ENCODE measurements around the gene NPM1. TPM values are rescaled to one million over a fixed set of nuclear protein-coding genes. Genes with fewer than 3 reads are reported as not detected.

Gene NPM1
- total RNA-seq, 1 experiment from 2014 or later, result 3,530 TPM

DNA sequence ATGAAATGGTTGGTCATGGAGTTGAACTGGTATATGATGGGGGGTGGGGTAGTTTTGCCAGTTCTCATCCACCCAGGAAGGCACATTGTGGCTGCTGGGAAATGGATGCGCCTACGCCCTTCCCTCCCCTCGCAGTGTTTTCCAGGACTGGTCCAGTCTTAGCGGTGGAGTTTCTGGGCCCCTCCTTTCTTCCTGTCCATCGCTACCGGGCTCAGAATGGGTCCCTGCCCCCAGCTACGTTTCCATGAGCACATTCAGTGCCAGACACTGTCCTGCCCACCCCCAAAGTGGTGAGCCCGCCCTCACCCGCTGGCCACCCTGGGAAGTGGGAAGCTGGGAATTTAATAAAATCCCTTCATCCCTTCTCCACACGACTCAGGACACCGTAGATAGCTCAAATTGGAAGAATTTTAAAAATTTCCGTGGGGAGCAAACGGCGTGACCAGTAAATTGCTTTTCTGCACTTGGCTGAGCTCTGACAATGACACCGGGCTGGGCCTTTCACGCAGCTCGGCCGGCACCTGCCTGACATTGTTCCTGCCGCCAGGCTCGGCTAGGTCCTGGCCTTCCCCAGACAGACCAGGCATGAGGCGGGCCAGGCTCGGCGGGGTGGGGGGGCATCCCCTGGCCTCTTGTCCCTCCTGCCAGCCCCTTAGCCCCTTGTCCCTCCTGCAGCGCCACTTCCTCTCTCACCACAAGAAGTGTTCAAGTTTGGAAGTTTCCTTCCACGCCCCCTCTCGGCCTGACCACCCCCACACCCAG is 35.4 kb downstream of the NPM1 start:
- DNase-seq (ENCODE audit: low spot score), result peak; percentile 28
- Mint-ChIP-seq H3K9me3 (no peaks in the 10 kb centered on the region), H3K27me3 (ENCODE audit: low read depth) (peaks cover 39% of the 10 kb centered on the region), H3K27ac (no peak overlapping the region), H3K36me3 (no peaks in the 10 kb centered on the region), H3K4me1 (peaks cover 33% of the 10 kb centered on the region), H3K4me3 (no peak overlapping the region)
- ChIA-PET POLR2A (no interaction called here), CTCF (interaction anchor here (0.6 to 1.6 kb wide), 7 partner anchors 11 to 489 kb away, joined by 3 to 5 read pairs (median 4); no protein-coding TSS in a partner anchor)
- 0 out of 2 replicates have a peak, but pooled peaks have one; percentile 18 for TF ChIP-seq SP1 (CRISPR knock-in tag; conservative IDR thresholded peaks at IDR 0.05)
- TF ChIP-seq, protein P1, sequence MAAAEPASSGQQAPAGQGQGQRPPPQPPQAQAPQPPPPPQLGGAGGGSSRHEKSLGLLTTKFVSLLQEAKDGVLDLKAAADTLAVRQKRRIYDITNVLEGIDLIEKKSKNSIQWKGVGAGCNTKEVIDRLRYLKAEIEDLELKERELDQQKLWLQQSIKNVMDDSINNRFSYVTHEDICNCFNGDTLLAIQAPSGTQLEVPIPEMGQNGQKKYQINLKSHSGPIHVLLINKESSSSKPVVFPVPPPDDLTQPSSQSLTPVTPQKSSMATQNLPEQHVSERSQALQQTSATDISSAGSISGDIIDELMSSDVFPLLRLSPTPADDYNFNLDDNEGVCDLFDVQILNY (CRISPR knock-in tag; IDR thresholded peaks at IDR 0.05), result no peak
- ATAC-seq, result no peak

DNA sequence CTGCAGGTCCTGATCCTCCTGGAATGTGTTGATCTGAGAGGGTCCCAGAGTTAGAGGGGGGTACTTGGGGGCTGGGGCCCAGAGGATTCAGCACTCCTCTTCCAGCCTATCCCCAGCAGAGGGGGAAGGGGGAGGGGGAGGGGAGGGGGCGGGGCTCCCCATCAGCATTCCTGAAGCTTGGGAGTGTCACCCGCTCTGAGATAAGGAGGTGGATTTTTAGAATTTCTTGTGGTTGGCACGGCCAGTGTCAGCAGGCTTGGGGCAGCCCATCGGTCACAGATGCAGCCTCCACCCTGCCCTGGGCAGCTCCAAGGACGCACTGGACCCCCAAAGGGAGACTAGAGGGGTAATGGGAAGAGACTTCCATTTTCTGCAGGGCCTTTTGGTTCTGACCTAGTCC is 37.1 kb downstream of the NPM1 start:
- CTCF ChIA-PET, result interaction anchor here (0.6 kb wide), 1 partner anchor 19 kb away, joined by 4 read pairs; no protein-coding TSS in a partner anchor
- Mint-ChIP-seq H3K36me3 (no peaks in the 10 kb centered on the region), H3K4me1 (peaks cover 28% of the 10 kb centered on the region), H3K27me3 (ENCODE audit: low read depth) (peaks cover 32% of the 10 kb centered on the region), H3K4me3 (no peak overlapping the region), H3K9me3 (no peaks in the 10 kb centered on the region), H3K27ac (no peak overlapping the region)
- TF ChIP-seq, protein P2, sequence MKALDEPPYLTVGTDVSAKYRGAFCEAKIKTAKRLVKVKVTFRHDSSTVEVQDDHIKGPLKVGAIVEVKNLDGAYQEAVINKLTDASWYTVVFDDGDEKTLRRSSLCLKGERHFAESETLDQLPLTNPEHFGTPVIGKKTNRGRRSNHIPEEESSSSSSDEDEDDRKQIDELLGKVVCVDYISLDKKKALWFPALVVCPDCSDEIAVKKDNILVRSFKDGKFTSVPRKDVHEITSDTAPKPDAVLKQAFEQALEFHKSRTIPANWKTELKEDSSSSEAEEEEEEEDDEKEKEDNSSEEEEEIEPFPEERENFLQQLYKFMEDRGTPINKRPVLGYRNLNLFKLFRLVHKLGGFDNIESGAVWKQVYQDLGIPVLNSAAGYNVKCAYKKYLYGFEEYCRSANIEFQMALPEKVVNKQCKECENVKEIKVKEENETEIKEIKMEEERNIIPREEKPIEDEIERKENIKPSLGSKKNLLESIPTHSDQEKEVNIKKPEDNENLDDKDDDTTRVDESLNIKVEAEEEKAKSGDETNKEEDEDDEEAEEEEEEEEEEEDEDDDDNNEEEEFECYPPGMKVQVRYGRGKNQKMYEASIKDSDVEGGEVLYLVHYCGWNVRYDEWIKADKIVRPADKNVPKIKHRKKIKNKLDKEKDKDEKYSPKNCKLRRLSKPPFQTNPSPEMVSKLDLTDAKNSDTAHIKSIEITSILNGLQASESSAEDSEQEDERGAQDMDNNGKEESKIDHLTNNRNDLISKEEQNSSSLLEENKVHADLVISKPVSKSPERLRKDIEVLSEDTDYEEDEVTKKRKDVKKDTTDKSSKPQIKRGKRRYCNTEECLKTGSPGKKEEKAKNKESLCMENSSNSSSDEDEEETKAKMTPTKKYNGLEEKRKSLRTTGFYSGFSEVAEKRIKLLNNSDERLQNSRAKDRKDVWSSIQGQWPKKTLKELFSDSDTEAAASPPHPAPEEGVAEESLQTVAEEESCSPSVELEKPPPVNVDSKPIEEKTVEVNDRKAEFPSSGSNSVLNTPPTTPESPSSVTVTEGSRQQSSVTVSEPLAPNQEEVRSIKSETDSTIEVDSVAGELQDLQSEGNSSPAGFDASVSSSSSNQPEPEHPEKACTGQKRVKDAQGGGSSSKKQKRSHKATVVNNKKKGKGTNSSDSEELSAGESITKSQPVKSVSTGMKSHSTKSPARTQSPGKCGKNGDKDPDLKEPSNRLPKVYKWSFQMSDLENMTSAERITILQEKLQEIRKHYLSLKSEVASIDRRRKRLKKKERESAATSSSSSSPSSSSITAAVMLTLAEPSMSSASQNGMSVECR (CRISPR knock-in tag; IDR thresholded peaks at IDR 0.05; ENCODE audit: borderline replicate concordance), result no peak
- no peak for TF ChIP-seq ZBTB21 (CRISPR knock-in tag; IDR thresholded peaks at IDR 0.05; ENCODE audit: borderline replicate concordance)
- POLR2A ChIA-PET, result no interaction called here
- ATAC-seq, result no peak
- no peak for DNase-seq (ENCODE audit: low spot score)

DNA sequence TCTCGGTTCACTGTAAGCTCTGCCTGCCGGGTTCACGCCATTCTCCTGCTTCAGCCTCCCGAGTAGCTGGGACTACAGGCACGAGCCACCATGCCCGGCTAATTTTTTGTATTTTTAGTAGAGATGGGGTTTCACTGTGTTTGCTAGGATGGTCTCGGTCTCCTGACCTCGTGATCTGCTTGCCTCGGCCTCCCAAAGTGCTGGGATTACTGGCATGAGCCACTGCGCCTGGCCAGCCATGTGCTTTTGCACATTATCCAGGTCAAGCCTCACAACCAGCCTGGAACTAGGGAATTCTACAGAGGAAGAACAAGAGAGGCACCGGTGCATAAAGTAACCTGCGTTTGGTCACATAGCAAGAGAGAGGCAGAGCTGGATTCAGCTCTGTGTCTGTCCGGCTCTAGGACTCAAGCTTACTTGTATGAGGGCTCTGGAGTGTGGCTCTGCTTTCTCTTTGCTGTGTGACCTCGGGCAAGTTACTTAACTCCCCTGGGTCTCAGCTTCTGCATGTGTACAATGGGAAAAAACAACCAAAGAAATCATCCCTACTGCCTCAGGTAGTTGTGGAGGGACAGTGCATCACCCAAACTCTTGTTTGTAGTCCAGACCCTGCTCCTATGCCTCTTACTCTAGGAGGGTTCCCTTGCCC is 38.1 kb downstream of the NPM1 start:
- Mint-ChIP-seq H3K4me1 (peaks cover 28% of the 10 kb centered on the region), H3K9me3 (no peaks in the 10 kb centered on the region), H3K27me3 (ENCODE audit: low read depth) (peaks cover 25% of the 10 kb centered on the region), H3K4me3 (no peak overlapping the region), H3K27ac (no peak overlapping the region), H3K36me3 (no peaks in the 10 kb centered on the region)
- no peak for TF ChIP-seq OVOL2 (CRISPR knock-in tag; IDR thresholded peaks at IDR 0.05; ENCODE audit: borderline replicate concordance)
- no peak for TF ChIP-seq ATF1 (CRISPR knock-in tag; IDR thresholded peaks at IDR 0.05)
- TF ChIP-seq NR1H2 (CRISPR knock-in tag; IDR thresholded peaks at IDR 0.05), result no peak
- TF ChIP-seq ZBTB21 (CRISPR knock-in tag; IDR thresholded peaks at IDR 0.05; ENCODE audit: borderline replicate concordance), result no peak
- TF ChIP-seq, protein P3, sequence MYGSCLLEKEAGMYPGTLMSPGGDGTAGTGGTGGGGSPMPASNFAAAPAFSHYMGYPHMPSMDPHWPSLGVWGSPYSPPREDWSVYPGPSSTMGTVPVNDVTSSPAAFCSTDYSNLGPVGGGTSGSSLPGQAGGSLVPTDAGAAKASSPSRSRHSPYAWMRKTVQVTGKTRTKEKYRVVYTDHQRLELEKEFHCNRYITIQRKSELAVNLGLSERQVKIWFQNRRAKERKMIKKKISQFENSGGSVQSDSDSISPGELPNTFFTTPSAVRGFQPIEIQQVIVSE (CRISPR knock-in tag; IDR thresholded peaks at IDR 0.05; ENCODE audit: borderline replicate concordance), result no peak
- no peak for TF ChIP-seq GABPB1 (CRISPR knock-in tag; IDR thresholded peaks at IDR 0.05)
- no peak for TF ChIP-seq ZNF138 (CRISPR knock-in tag; conservative IDR thresholded peaks at IDR 0.05)
- no peak for TF ChIP-seq ZNF416 (CRISPR knock-in tag; IDR thresholded peaks at IDR 0.05)
- TF ChIP-seq, protein P4, sequence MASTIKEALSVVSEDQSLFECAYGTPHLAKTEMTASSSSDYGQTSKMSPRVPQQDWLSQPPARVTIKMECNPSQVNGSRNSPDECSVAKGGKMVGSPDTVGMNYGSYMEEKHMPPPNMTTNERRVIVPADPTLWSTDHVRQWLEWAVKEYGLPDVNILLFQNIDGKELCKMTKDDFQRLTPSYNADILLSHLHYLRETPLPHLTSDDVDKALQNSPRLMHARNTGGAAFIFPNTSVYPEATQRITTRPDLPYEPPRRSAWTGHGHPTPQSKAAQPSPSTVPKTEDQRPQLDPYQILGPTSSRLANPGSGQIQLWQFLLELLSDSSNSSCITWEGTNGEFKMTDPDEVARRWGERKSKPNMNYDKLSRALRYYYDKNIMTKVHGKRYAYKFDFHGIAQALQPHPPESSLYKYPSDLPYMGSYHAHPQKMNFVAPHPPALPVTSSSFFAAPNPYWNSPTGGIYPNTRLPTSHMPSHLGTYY (CRISPR knock-in tag; IDR thresholded peaks at IDR 0.05), result no peak
- no peak for TF ChIP-seq ZNF423 (CRISPR knock-in tag; IDR thresholded peaks at IDR 0.05)
- CTCF ChIA-PET, result interaction anchor here (0.7 to 1.5 kb wide), 2 partner anchors 28 to 444 kb away, joined by 3 read pairs; no protein-coding TSS in a partner anchor
- POLR2A ChIA-PET, result no interaction called here
- no peak for ATAC-seq
- DNase-seq (ENCODE audit: low spot score), result no peak
